Measurements from ENCODE around the gene EXO1. TPM values are rescaled to one million over a fixed set of nuclear protein-coding genes. Genes with fewer than 3 reads are reported as not detected.

Gene EXO1
- total RNA-seq, 1 experiment from 2014 or later = 32.9 TPM

GRCh38 chr1:241894016-241894415 is 46.0 kb downstream of the EXO1 start:
- no TSS peak for BruUV-seq (replicated peaks)
- no peaks in the 10 kb centered on the region for H3K9me3 ChIP-seq (ENCODE audit: control insufficient read depth in 1 of 2, insufficient read depth in 1 of 2, low read depth in 1 of 2, low read length in 2 of 2)
- H2AFZ ChIP-seq (ENCODE audit: low read depth, low read length, poor library complexity, severe bottlenecking) = no peak overlapping the region
- no peaks in the 10 kb centered on the region for H3K27me3 ChIP-seq (ENCODE audit: insufficient read depth, low read length)
- ChIA-PET CTCF (interaction anchor here (1.0 to 1.3 kb wide), 2 partner anchors 123 to 283 kb away, joined by 3 read pairs; no protein-coding TSS in a partner anchor), POLR2A (no interaction called here), RAD21 (ENCODE audit: low non-redundant PET in 1 of 2, low total read pairs in 2 of 2, uncharacterized antibody in 2 of 2, unreplicated experiment in 2 of 2) (no interaction called here)
- no peak for ATAC-seq
- peaks cover 0 to 16% of the 10 kb centered on the region in 2 experiments; a peak in 2 of 4 replicates for H3K36me3 ChIP-seq (ENCODE audit: control insufficient read depth in 1 of 2, insufficient read depth in 2 of 2, low read length in 2 of 2)
- H3K4me1 ChIP-seq (ENCODE audit: control insufficient read depth in 1 of 2, insufficient read depth in 2 of 2, low read length in 2 of 2) = no peaks in the 10 kb centered on the region
- H3K9me2 ChIP-seq (ENCODE audit: insufficient read depth) = no peaks in the 10 kb centered on the region
- no peak overlapping the region for H3K4me2 ChIP-seq (ENCODE audit: low read length)
- H3K9ac ChIP-seq (ENCODE audit: low read length) = no peak overlapping the region
- no peak overlapping the region for H3K4me3 ChIP-seq (replicated peaks in 1 of 2; ENCODE audit: low read depth in 1 of 2, low read length in 2 of 2)
- no peak overlapping the region for H3K27ac ChIP-seq (ENCODE audit: low read depth, low read length)
- H3K79me2 ChIP-seq (ENCODE audit: insufficient read depth, low read length) = no peaks in the 10 kb centered on the region
- intact Hi-C loops (cut with micrococcal nuclease) = loop anchor here (10.0 kb wide), 1 partner anchor 1431 kb away; no protein-coding TSS in a partner anchor
- no peak for DNase-seq (ENCODE audit: low read depth, low spot score)
- no peaks in the 10 kb centered on the region for H4K20me1 ChIP-seq (ENCODE audit: insufficient read depth)
- TF ChIP-seq CEBPB (IDR thresholded peaks at IDR 0.05; ENCODE audit: low read depth) (no peak), SP1 (IDR thresholded peaks at IDR 0.05; ENCODE audit: low read depth) (no peak), YY1 (IDR thresholded peaks at IDR 0.05; ENCODE audit: extremely low read depth, insufficient replicate concordance, low read depth, low read length) (no peak)

- Histone ChIP-seq H3K9ac (ENCODE audit: low read length) (no peak overlapping the region), H3K27ac (ENCODE audit: low read depth, low read length) (no peak overlapping the region), H3K36me3 (ENCODE audit: control insufficient read depth in 1 of 2, insufficient read depth in 2 of 2, low read length in 2 of 2) (peaks cover 0 to 18% of the 10 kb centered on the region in 2 experiments; a peak in 1 of 4 replicates), H3K9me3 (ENCODE audit: control insufficient read depth in 1 of 2, insufficient read depth in 1 of 2, low read depth in 1 of 2, low read length in 2 of 2) (no peaks in the 10 kb centered on the region), H3K27me3 (ENCODE audit: insufficient read depth, low read length) (no peaks in the 10 kb centered on the region), H3K4me1 (ENCODE audit: control insufficient read depth in 1 of 2, insufficient read depth in 2 of 2, low read length in 2 of 2) (no peaks in the 10 kb centered on the region), H3K9me2 (ENCODE audit: insufficient read depth) (no peaks in the 10 kb centered on the region), H3K4me2 (ENCODE audit: low read length) (no peak overlapping the region), H2AFZ (ENCODE audit: low read depth, low read length, poor library complexity, severe bottlenecking) (no peak overlapping the region), H3K4me3 (replicated peaks in 1 of 2; ENCODE audit: low read depth in 1 of 2, low read length in 2 of 2) (no peak overlapping the region), H4K20me1 (ENCODE audit: insufficient read depth) (no peaks in the 10 kb centered on the region), H3K79me2 (ENCODE audit: insufficient read depth, low read length) (no peaks in the 10 kb centered on the region)
- ChIA-PET RAD21 (ENCODE audit: low non-redundant PET in 1 of 2, low total read pairs in 2 of 2, uncharacterized antibody in 2 of 2, unreplicated experiment in 2 of 2) (no interaction called here), CTCF (interaction anchor here (0.7 to 2.6 kb wide), 3 partner anchors 104 to 284 kb away, joined by 3 to 14 read pairs (median 6); partner anchors contain the start of gene MAP1LC3C), POLR2A (no interaction called here)
- intact Hi-C loops (cut with micrococcal nuclease) = loop anchor here (10.0 kb wide), 1 partner anchor 1430 kb away; no protein-coding TSS in a partner anchor
- BruUV-seq (replicated peaks) = no TSS peak
- ATAC-seq (no peak), DNase-seq (ENCODE audit: low read depth, low spot score) (no peak)
- TF ChIP-seq SRF (IDR thresholded peaks at IDR 0.05; ENCODE audit: low read depth) (no peak), YY1 (IDR thresholded peaks at IDR 0.05; ENCODE audit: extremely low read depth, insufficient replicate concordance, low read depth, low read length) (no peak), ZFX (IDR thresholded peaks at IDR 0.05) (no peak), SIN3A (IDR thresholded peaks at IDR 0.05; ENCODE audit: low read depth) (no peak), SP1 (IDR thresholded peaks at IDR 0.05; ENCODE audit: low read depth) (no peak), REST (IDR thresholded peaks at IDR 0.05; ENCODE audit: low read depth) (no peak), RAD21 (IDR thresholded peaks at IDR 0.05; ENCODE audit: low read depth) (no peak), EZH2 (IDR thresholded peaks at IDR 0.05) (no peak), JUND (IDR thresholded peaks at IDR 0.05) (no peak)
Measured at GRCh38 chr1:241895013-241895412, 47.0 kb downstream of the EXO1 start.

Measured in HCT116 (cell line).